ENCODE results near the gene RASAL2. TPM values are rescaled to one million over a fixed set of nuclear protein-coding genes. Genes with fewer than 3 reads are reported as not detected.

Gene RASAL2
- total RNA-seq, 4 donors from 2014 or later = 26.0 to 51.4 (median 31.0) TPM

DNA sequence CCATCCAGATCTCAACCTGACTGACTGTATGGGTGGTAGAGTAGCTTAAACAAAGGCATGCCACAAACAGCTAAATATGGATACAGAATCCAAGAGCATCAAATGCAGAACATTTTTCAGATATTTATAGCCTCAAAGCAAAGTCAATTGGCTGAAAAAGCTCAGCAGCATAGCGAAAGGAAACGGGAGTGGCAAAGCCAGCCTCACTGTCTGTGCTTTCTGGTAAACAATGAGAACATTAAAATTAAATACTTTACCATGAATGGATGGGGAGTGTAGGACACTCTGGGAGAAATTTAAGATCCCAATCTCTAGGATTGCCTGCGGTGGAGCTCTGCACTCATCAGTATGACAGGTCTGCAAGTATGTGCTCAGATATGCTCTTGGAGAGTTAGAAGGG lies 4.4 kb downstream of the RASAL2 start:
- intact Hi-C loops (cut with DNase I; ENCODE audit: low total_unique reads) = no loop called here
- H3K4me3 ChIP-seq (ENCODE audit: low read depth, poor library complexity, severe bottlenecking) = no peak overlapping the region
- no peak for TF ChIP-seq POLR2A (IDR thresholded peaks at IDR 0.05)
- no peak for TF ChIP-seq CTCF (IDR thresholded peaks at IDR 0.05)
- no peak for DNase-seq (ENCODE audit: low spot score in 2 of 2)
- 43 to 49% methylated on average over 3 of the region's 3 CpGs for WGBS, 2 donors

GRCh38 chr1:178101266-178101630 lies 7.3 kb downstream of the RASAL2 start:
- DNase-seq (ENCODE audit: low spot score in 2 of 2) = no peak
- intact Hi-C loops (cut with DNase I; ENCODE audit: low total_unique reads) = no loop called here
- 53 to 57% methylated on average over 2 of the region's 2 CpGs for WGBS, 2 donors
- no peak overlapping the region for H3K4me3 ChIP-seq (ENCODE audit: low read depth, poor library complexity, severe bottlenecking)
- TF ChIP-seq CTCF (IDR thresholded peaks at IDR 0.05) (no peak), POLR2A (IDR thresholded peaks at IDR 0.05) (no peak)

- 31 to 41% methylated on average over 1 of the region's 1 CpG for WGBS, 2 donors
- intact Hi-C loops (cut with DNase I; ENCODE audit: low total_unique reads) = no loop called here
- TF ChIP-seq CTCF (IDR thresholded peaks at IDR 0.05) (no peak), POLR2A (IDR thresholded peaks at IDR 0.05) (no peak)
- no peak overlapping the region for H3K4me3 ChIP-seq (ENCODE audit: low read depth, poor library complexity, severe bottlenecking)
- DNase-seq (ENCODE audit: low spot score in 2 of 2) = no peak
Measured at GRCh38 chr1:178101654-178102053, 7.8 kb downstream of the RASAL2 start.

- intact Hi-C loops (cut with DNase I; ENCODE audit: low total_unique reads) = no loop called here
- TF ChIP-seq CTCF (IDR thresholded peaks at IDR 0.05) (no peak), POLR2A (IDR thresholded peaks at IDR 0.05) (no peak)
- DNase-seq (ENCODE audit: low spot score in 2 of 2) = no peak
- no peak overlapping the region for H3K4me3 ChIP-seq (ENCODE audit: low read depth, poor library complexity, severe bottlenecking)
- WGBS, 2 donors = 87 to 89% methylated on average over 4 of the region's 4 CpGs
Measured at GRCh38 chr1:178102218-178102617, 8.3 kb downstream of the RASAL2 start.

DNA sequence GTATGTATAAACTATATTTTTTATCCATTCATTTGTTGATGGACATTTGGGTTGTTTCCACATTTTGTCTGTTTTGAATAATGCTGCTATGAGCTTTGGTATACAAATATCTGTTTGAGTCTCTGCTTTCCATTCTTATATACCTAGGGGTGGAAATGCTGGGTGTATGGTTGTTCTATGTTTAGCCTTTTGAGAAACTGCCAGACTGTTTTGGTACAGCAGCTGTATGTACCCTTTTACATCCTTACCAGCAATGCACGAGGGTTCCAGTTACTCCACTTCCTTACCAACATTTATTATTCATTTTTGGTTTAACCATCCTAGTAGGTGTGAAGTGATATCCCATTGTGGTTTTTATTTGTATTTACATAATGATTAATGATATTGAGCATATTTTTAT lies 13.9 kb downstream of the RASAL2 start:
- TF ChIP-seq CTCF (IDR thresholded peaks at IDR 0.05) (no peak), POLR2A (IDR thresholded peaks at IDR 0.05) (no peak)
- DNase-seq (ENCODE audit: low spot score in 2 of 2) = no peak
- WGBS, 2 donors = 71 to 89% methylated on average over 1 of the region's 1 CpG
- no peak overlapping the region for H3K4me3 ChIP-seq (ENCODE audit: low read depth, poor library complexity, severe bottlenecking)
- intact Hi-C loops (cut with DNase I; ENCODE audit: low total_unique reads) = no loop called here

- intact Hi-C loops (cut with DNase I; ENCODE audit: low total_unique reads) = no loop called here
- WGBS, 2 donors = 91 to 93% methylated on average over 5 of the region's 5 CpGs
- TF ChIP-seq CTCF (IDR thresholded peaks at IDR 0.05) (no peak), POLR2A (IDR thresholded peaks at IDR 0.05) (no peak)
- no peak for DNase-seq (ENCODE audit: low spot score in 2 of 2)
- no peak overlapping the region for H3K4me3 ChIP-seq (ENCODE audit: low read depth, poor library complexity, severe bottlenecking)
Measured at GRCh38 chr1:178109348-178110143, 15.6 kb downstream of the RASAL2 start.
